ENCODE data around the gene GALNT5.
"Not testable (repeated sequence)": the region's sequence is repeated elsewhere in the genome, so short reads cannot be mapped to it uniquely, and the experiment has no call there.

- TF ChIP-seq CTCF, POLR2A (IDR thresholded peaks at IDR 0.05): not testable (repeated sequence)
Measured at GRCh38 chr2:157341381-157341780, 83.9 kb downstream of the GALNT5 start.
